H9 (cell line): ENCODE data around the gene VWDE. TPM values are rescaled to one million over a fixed set of nuclear protein-coding genes. Genes with fewer than 3 reads are reported as not detected.
A peak's percentile ranks its signal among the peaks of the same experiment; 100 is the strongest.

Experiments
- DNase-seq: peaks from one replicate; pipeline ENCODE4 v3.0.0-alpha.2; 2017
- H2AFZ ChIP-seq: one replicate; pipeline ENCODE4 v1.6.1; 2013; ENCODE audit warnings: mild to moderate bottlenecking, low read length, control low read depth, moderate library complexity
- H2AK5ac ChIP-seq: 2 replicates; pipeline ENCODE4 v1.6.1; 2013; ENCODE audit warnings: low read length, control low read depth, mixed read lengths; ENCODE audit not compliant: insufficient read length
- H2BK120ac ChIP-seq: one replicate; pipeline ENCODE4 v1.6.1; 2013; ENCODE audit warnings: low read depth, mild to moderate bottlenecking, low read length, control low read depth, inconsistent platforms; ENCODE audit not compliant: poor library complexity, severe bottlenecking
- H2BK12ac ChIP-seq: 2 replicates; pipeline ENCODE4 v1.6.1; 2013; ENCODE audit warnings: low read length, control low read depth, mixed read lengths, low read depth; ENCODE audit not compliant: insufficient read length
- H2BK15ac ChIP-seq: 2 replicates; pipeline ENCODE4 v1.6.1; 2013; ENCODE audit warnings: low read depth, low read length, control low read depth
- H2BK20ac ChIP-seq: one replicate; pipeline ENCODE4 v1.6.1; 2013; ENCODE audit warnings: low read depth, mild to moderate bottlenecking, low read length, control low read depth, inconsistent platforms; ENCODE audit not compliant: poor library complexity, severe bottlenecking
- H2BK5ac ChIP-seq: 2 replicates; pipeline ENCODE4 v1.6.1; 2013; ENCODE audit warnings: low read length, control low read depth, mixed read lengths; ENCODE audit not compliant: insufficient read length
- H3K14ac ChIP-seq: 2 replicates; pipeline ENCODE4 v1.6.1; 2013; ENCODE audit warnings: low read length, control low read depth; ENCODE audit not compliant: insufficient read depth
- H3K18ac ChIP-seq: 2 replicates; pipeline ENCODE4 v1.6.1; 2013; ENCODE audit warnings: low read depth, mild to moderate bottlenecking, mixed read lengths, low read length, control low read depth; ENCODE audit not compliant: insufficient read length
- H3K23ac ChIP-seq: 2 replicates; pipeline ENCODE4 v1.6.1; 2013; ENCODE audit warnings: low read length, control low read depth, mixed read lengths, low read depth; ENCODE audit not compliant: insufficient read length
- H3K23me2 ChIP-seq: 2 replicates; pipeline ENCODE4 v1.6.1; 2013; ENCODE audit warnings: low read depth, mild to moderate bottlenecking, mixed read lengths, low read length, control low read depth; ENCODE audit not compliant: insufficient read length, poor library complexity, severe bottlenecking
- H3K27ac ChIP-seq: 2 replicates; pipeline ENCODE4 v1.5.1; 2013; ENCODE audit warnings: low read length, control low read depth, mixed read lengths, low read depth; ENCODE audit not compliant: insufficient read length
- H3K27me3 ChIP-seq: 2 replicates; pipeline ENCODE4 v1.6.1; 2013; ENCODE audit warnings: low read length, control low read depth, inconsistent platforms; ENCODE audit not compliant: insufficient read depth
- H3K4ac ChIP-seq: 2 replicates; pipeline ENCODE4 v1.6.1; 2013; ENCODE audit warnings: low read depth, mild to moderate bottlenecking, control low read depth, inconsistent platforms, low read length, moderate library complexity
- H3K4me1 ChIP-seq: 2 replicates; pipeline ENCODE4 v1.6.1; 2013; ENCODE audit warnings: low read length, control low read depth, inconsistent platforms; ENCODE audit not compliant: insufficient read depth
- H3K4me2 ChIP-seq: 2 replicates; pipeline ENCODE4 v1.6.1; 2013; ENCODE audit warnings: low read length, control low read depth, mixed read lengths; ENCODE audit not compliant: insufficient read length, insufficient read depth
- H3K56ac ChIP-seq: 2 replicates; pipeline ENCODE4 v1.6.1; 2013; ENCODE audit warnings: low read depth, mild to moderate bottlenecking, mixed read lengths, low read length, control low read depth; ENCODE audit not compliant: insufficient read length
- H3K79me1 ChIP-seq: 2 replicates; pipeline ENCODE4 v1.6.1; 2013; ENCODE audit warnings: low read depth, mild to moderate bottlenecking, moderate library complexity, low read length, control low read depth, inconsistent platforms; ENCODE audit not compliant: insufficient read depth, poor library complexity, severe bottlenecking
- H3K79me2 ChIP-seq: 2 replicates; pipeline ENCODE4 v1.6.1; 2013; ENCODE audit warnings: low read length, control low read depth, inconsistent platforms; ENCODE audit not compliant: insufficient read depth
- H3K9ac ChIP-seq: 2 replicates; pipeline ENCODE4 v1.6.1; 2013; ENCODE audit warnings: low read length, control low read depth, mixed read lengths; ENCODE audit not compliant: insufficient read length; ENCODE audit errors: extremely low read depth
- H3K9me3 ChIP-seq: one replicate; pipeline ENCODE4 v1.6.1; 2013; ENCODE audit warnings: low read depth, low read length, inconsistent platforms; ENCODE audit not compliant: control insufficient read depth
- H3T11ph ChIP-seq: one replicate; pipeline ENCODE4 v1.6.1; 2013; ENCODE audit warnings: mild to moderate bottlenecking, low read length, control low read depth, inconsistent platforms
- H4K20me1 ChIP-seq: one replicate; pipeline ENCODE4 v1.6.1; 2013; ENCODE audit not compliant: control insufficient read depth, insufficient read length, insufficient read depth
- H4K5ac ChIP-seq: 2 replicates; pipeline ENCODE4 v1.6.1; 2013; ENCODE audit warnings: low read depth, mild to moderate bottlenecking, mixed read lengths, low read length, control low read depth; ENCODE audit not compliant: insufficient read length
- H4K8ac ChIP-seq: replicated peaks from 2 replicates; pipeline ENCODE4 v1.6.1; 2013; ENCODE audit warnings: low read length, control low read depth, mixed read lengths, low read depth; ENCODE audit not compliant: insufficient read length
- H4K91ac ChIP-seq: 2 replicates; pipeline ENCODE4 v1.6.1; 2013; ENCODE audit warnings: low read depth, mild to moderate bottlenecking, moderate library complexity, mixed read lengths, low read length, control low read depth; ENCODE audit not compliant: insufficient read length
- H3K27ac Mint-ChIP-seq, 3 experiments: 2 replicates in 2 of 3; 3 replicates in 1 of 3; pipeline ENCODE4 v1.8.0; 2020 to 2021; ENCODE audit warnings: mixed read lengths in 3 of 3, mild to moderate bottlenecking in 1 of 3, moderate library complexity in 1 of 3
- H3K27me3 Mint-ChIP-seq: 2 replicates; pipeline ENCODE4 v1.8.0; 2021; ENCODE audit warnings: low read depth, mild to moderate bottlenecking, moderate library complexity, mixed read lengths
- H3K36me3 Mint-ChIP-seq, 3 experiments: 2 replicates in 2 of 3; 3 replicates in 1 of 3; pipeline ENCODE4 v1.8.0; 2020 to 2021; ENCODE audit warnings: low read depth in 3 of 3, mixed read lengths in 3 of 3; ENCODE audit not compliant: insufficient read depth in 1 of 3
- H3K4me1 Mint-ChIP-seq, 2 experiments: 2 replicates each; pipeline ENCODE4 v1.8.0; 2020; ENCODE audit warnings: mixed read lengths in 2 of 2
- H3K4me3 Mint-ChIP-seq, 2 experiments: 2 replicates in 1 of 2; 3 replicates in 1 of 2; pipeline ENCODE4 v1.8.0; 2020 to 2021; ENCODE audit warnings: mild to moderate bottlenecking in 2 of 2, mixed read lengths in 2 of 2, moderate library complexity in 1 of 2
- H3K9me3 Mint-ChIP-seq, 2 experiments: 2 replicates in 1 of 2; 3 replicates in 1 of 2; pipeline ENCODE4 v1.8.0; 2020; ENCODE audit warnings: mild to moderate bottlenecking in 2 of 2, mixed read lengths in 2 of 2, moderate library complexity in 1 of 2
- WGBS: extraction: QIAGEN DNeasy Blood & Tissue Kit; methylation state at CpG from one replicate; pipeline ENCODE4 v1.1.7; 2013; ENCODE audit warnings: missing lambda C conversion rate, low lambda C conversion rate, mixed read lengths; ENCODE audit not compliant: insufficient read length; ENCODE audit errors: extremely low coverage; 5-methylcytosine and 5-hydroxymethylcytosine counted together
- total RNA-seq: library from RNA; stranded (reverse); gene quantifications from 2 replicates; pipeline ENCODE4 v1.2.1, GENCODE V29; 2021
- TF ChIP-seq, protein P1 (sequence below): fragments of 200-600 bp; sonication (generic); conservative IDR thresholded peaks from 3 replicates; pipeline ENCODE4 v1.8.0; 2021; ENCODE audit warnings: antibody characterized with exemption, mild to moderate bottlenecking

Gene VWDE
- total RNA-seq, 1 experiment from 2014 or later = 18.1 TPM

DNA sequence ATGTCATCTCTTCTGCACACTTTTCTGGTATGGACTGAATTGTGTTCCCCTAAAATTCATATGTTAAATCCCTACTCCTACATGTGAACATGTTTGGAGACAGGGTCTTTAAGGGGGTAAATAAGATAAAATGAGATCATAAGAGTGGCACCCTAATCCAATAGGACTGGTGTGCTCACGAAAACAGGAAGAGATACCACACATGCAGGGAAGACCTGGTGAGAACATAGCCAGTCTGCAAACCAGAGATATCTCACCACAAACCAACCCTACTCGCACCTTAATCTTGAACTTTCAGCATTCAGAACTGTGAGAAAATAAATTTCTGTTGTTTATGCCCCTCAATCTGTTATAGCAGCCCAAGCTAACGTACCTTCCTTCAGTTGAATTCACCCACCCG lies 51.8 kb downstream of the VWDE start:
- no peak overlapping the region for H3K18ac ChIP-seq
- no CpG with 5 or more reads among the region's 4 CpGs for WGBS
- H3K27ac ChIP-seq = no peak overlapping the region
- H3K9ac ChIP-seq = no peak overlapping the region
- Mint-ChIP-seq H3K36me3 (peaks cover 18 to 63% (median 62%) of the 10 kb centered on the region in 3 experiments), H3K9me3 (peaks cover 2 to 4% of the 10 kb centered on the region in 2 experiments; a peak in 3 of 5 replicates), H3K4me3 (no peak overlapping the region), H3K4me1 (no peaks in the 10 kb centered on the region), H3K27ac (peak overlapping the region in 1 of 3 experiments; percentile 26; a peak in 1 of 7 replicates), H3K27me3 (no peaks in the 10 kb centered on the region)
- H4K8ac ChIP-seq = no peak overlapping the region
- no peak overlapping the region for H2BK120ac ChIP-seq
- no peak overlapping the region for H2BK20ac ChIP-seq
- H2BK5ac ChIP-seq = no peak overlapping the region
- H3K23me2 ChIP-seq = no peaks in the 10 kb centered on the region
- H4K20me1 ChIP-seq = no peaks in the 10 kb centered on the region
- no peaks in the 10 kb centered on the region for H3K9me3 ChIP-seq
- no peak overlapping the region for H3K23ac ChIP-seq
- no peak for DNase-seq
- no peak overlapping the region for H3T11ph ChIP-seq
- H3K4me1 ChIP-seq = no peaks in the 10 kb centered on the region
- no peak overlapping the region for H2BK15ac ChIP-seq
- no peak overlapping the region for H2AK5ac ChIP-seq
- no peak overlapping the region for H3K4ac ChIP-seq
- TF ChIP-seq, protein P1, sequence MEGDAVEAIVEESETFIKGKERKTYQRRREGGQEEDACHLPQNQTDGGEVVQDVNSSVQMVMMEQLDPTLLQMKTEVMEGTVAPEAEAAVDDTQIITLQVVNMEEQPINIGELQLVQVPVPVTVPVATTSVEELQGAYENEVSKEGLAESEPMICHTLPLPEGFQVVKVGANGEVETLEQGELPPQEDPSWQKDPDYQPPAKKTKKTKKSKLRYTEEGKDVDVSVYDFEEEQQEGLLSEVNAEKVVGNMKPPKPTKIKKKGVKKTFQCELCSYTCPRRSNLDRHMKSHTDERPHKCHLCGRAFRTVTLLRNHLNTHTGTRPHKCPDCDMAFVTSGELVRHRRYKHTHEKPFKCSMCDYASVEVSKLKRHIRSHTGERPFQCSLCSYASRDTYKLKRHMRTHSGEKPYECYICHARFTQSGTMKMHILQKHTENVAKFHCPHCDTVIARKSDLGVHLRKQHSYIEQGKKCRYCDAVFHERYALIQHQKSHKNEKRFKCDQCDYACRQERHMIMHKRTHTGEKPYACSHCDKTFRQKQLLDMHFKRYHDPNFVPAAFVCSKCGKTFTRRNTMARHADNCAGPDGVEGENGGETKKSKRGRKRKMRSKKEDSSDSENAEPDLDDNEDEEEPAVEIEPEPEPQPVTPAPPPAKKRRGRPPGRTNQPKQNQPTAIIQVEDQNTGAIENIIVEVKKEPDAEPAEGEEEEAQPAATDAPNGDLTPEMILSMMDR = no peak
- H4K5ac ChIP-seq = no peak overlapping the region
- no peaks in the 10 kb centered on the region for H3K79me2 ChIP-seq
- H3K79me1 ChIP-seq = no peaks in the 10 kb centered on the region
- no peak overlapping the region for H3K4me2 ChIP-seq
- no peak overlapping the region for H3K56ac ChIP-seq
- H2AFZ ChIP-seq = no peak overlapping the region
- H4K91ac ChIP-seq = no peak overlapping the region
- H3K14ac ChIP-seq = no peak overlapping the region
- H2BK12ac ChIP-seq = no peak overlapping the region
- H3K27me3 ChIP-seq = no peaks in the 10 kb centered on the region
